ENCODE data around the gene MLEC. TPM values are rescaled to one million over a fixed set of nuclear protein-coding genes. Genes with fewer than 3 reads are reported as not detected.

The MLEC gene
- total and polyA plus RNA-seq, 9 of the 15 experiments (the other 6 are each of a cell fraction or from before 2014, with no cell fraction given): 18.5 to 108 (median 57.8) TPM

GRCh38 chr12:120686690-120687577, at the start of gene MLEC (continued):
- TF ChIP-seq HOXB6 (CRISPR knock-in tag; IDR thresholded peaks at IDR 0.05; ENCODE audit: borderline replicate concordance): no peak
- no peak for TF ChIP-seq DACH1 (IDR thresholded peaks at IDR 0.05; ENCODE audit: partially characterized antibody)
- peak; percentile 50 for TF ChIP-seq MYC (IDR thresholded peaks at IDR 0.05; ENCODE audit: low read depth, low read length)
- no peak for TF ChIP-seq MYC (CRISPR knock-in tag; IDR thresholded peaks at IDR 0.05; ENCODE audit: borderline replicate concordance, low read depth)
- TF ChIP-seq WHSC1 (IDR thresholded peaks at IDR 0.05; ENCODE audit: low read length): no peak
- no peak for TF ChIP-seq ZBTB12 (CRISPR knock-in tag; IDR thresholded peaks at IDR 0.05)
- peak; percentile 95 for TF ChIP-seq ZBTB9 (CRISPR knock-in tag; IDR thresholded peaks at IDR 0.05)
- TF ChIP-seq SMAD2 (IDR thresholded peaks at IDR 0.05; ENCODE audit: low read depth, low read length): no peak
- TF ChIP-seq NFIX (CRISPR knock-in tag; IDR thresholded peaks at IDR 0.05; ENCODE audit: low read depth): no peak
- no peak for TF ChIP-seq STAT5A (IDR thresholded peaks at IDR 0.05; ENCODE audit: borderline replicate concordance, low read length)
- TF ChIP-seq LCOR (CRISPR knock-in tag; IDR thresholded peaks at IDR 0.05): peak; percentile 49; the same call in 1 of the 2 replicates
- no peak for TF ChIP-seq MBD1 (CRISPR knock-in tag; IDR thresholded peaks at IDR 0.05)
- peak; percentile 96 to 100 (median 98) for TF ChIP-seq ZBTB11 (CRISPR knock-in tag; IDR thresholded peaks at IDR 0.05)
- TF ChIP-seq ZNF197 (CRISPR knock-in tag; IDR thresholded peaks at IDR 0.05; ENCODE audit: low read depth): no peak
- TF ChIP-seq EGR1 (conservative IDR thresholded peaks at IDR 0.05): no peak
- peak in 1 of 2 experiments; percentile 70; a peak in 1 of 4 replicates for TF ChIP-seq ARNT (IDR thresholded peaks at IDR 0.05)
- no peak for TF ChIP-seq CHCHD3 (CRISPR knock-in tag; IDR thresholded peaks at IDR 0.05)
- TF ChIP-seq MCM3 (IDR thresholded peaks at IDR 0.05): no peak
- TF ChIP-seq SRF (CRISPR knock-in tag; IDR thresholded peaks at IDR 0.05): peak in 1 of 2 experiments; percentile 66; a peak in 2 of 4 replicates
- no peak for TF ChIP-seq NR2F6 (CRISPR knock-in tag; IDR thresholded peaks at IDR 0.05)
